NT2/D1 (cell line): ENCODE measurements around the gene PKN1.

ENCODE experiments used
- SUZ12 ChIP-seq: IDR thresholded peaks from 2 replicates; pipeline ENCODE4 v1.6.1; 2011; ENCODE audit not compliant: insufficient read length, insufficient read depth; ENCODE audit errors: extremely low read depth
- YY1 ChIP-seq: IDR thresholded peaks from 2 replicates; pipeline ENCODE4 v1.6.1; 2011; ENCODE audit not compliant: insufficient read length, insufficient read depth
- ZNF274 ChIP-seq: IDR thresholded peaks from 2 replicates; pipeline ENCODE4 v1.6.1; 2011; ENCODE audit warnings: mild to moderate bottlenecking, low read depth, low read length

- TF ChIP-seq ZNF274 (no peak), YY1 (no peak), SUZ12 (no peak)
Observed at GRCh38 chr19:14473978-14474578, 41.0 kb downstream of the PKN1 start.
